K562 (cell line): ENCODE results near the gene STIM1. TPM values are rescaled to one million over a fixed set of nuclear protein-coding genes. Genes with fewer than 3 reads are reported as not detected.

Source experiments
- ATAC-seq: fragments of 200-7000 bp; cut with Tn5 transposase; 3 replicates; pipeline ENCODE4 v1.9.1; 2020; ENCODE audit warnings: moderate library complexity
- BruUV-seq: library from RNA; stranded (reverse); fragments of 400-500 nt; replicated peaks from 2 replicates; lab custom pipeline; 2021; lab: Mats Ljungman, UMichigan
- CTCF ChIA-PET: fragments of 300-600 bp; formaldehyde crosslinking; extraction: SDS; loops from one replicate; lab custom pipeline; 2021; ENCODE audit warnings: low intra/inter-chr PET ratio; lab: Yijun Ruan, JAX
- POLR2A ChIA-PET: fragments of 300-600, 350-650 bp; sonication (Branson Sonifier 250); formaldehyde crosslinking; extraction: SDS; loops from one replicate; lab custom pipeline; 2021; ENCODE audit warnings: antibody characterized with exemption, inconsistent platforms; lab: Yijun Ruan, JAX
- DNase-seq, 4 experiments: peaks; one replicate each; pipeline versions ENCODE4 v3.0.0 to v3.0.0-alpha.2; 2011 to 2018; ENCODE audit warnings: low spot score in 3 of 4, mixed read lengths in 3 of 4; ENCODE audit errors: extremely low read depth in 1 of 4
- FAIRE-seq: peaks from 2 replicates; lab custom pipeline; 2011; peaks lifted over from hg19 to GRCh38; lab: Jason Lieb, UNC
- H2AFZ ChIP-seq: 2 replicates; pipeline ENCODE4 v1.6.0; 2011; ENCODE audit warnings: low read depth, low read length, control low read depth, inconsistent platforms
- H3K27ac ChIP-seq: fragments of 200-600 bp; 3 replicates; pipeline ENCODE4 v1.8.0; 2011; ENCODE audit warnings: low read depth, mild to moderate bottlenecking, control low read depth, inconsistent platforms, low read length, moderate library complexity, mixed read lengths; ENCODE audit errors: extremely low read depth
- H3K27me3 ChIP-seq, 2 experiments: fragments of 300-600 bp in 1 of 2; 2 replicates in 1 of 2; 3 replicates in 1 of 2; pipeline versions ENCODE4 v1.6.0 to v1.8.0; 2011; ENCODE audit warnings: inconsistent platforms in 2 of 2, low read length in 2 of 2, mild to moderate bottlenecking in 1 of 2, mixed read lengths in 1 of 2, moderate library complexity in 1 of 2; ENCODE audit not compliant: control insufficient read depth in 2 of 2, insufficient read depth in 2 of 2
- H3K36me3 ChIP-seq: fragments of 300-600 bp; 3 replicates; pipeline ENCODE4 v1.8.0; 2011; ENCODE audit warnings: mild to moderate bottlenecking, low read length, inconsistent platforms; ENCODE audit not compliant: control insufficient read depth, insufficient read depth
- H3K4me1 ChIP-seq, 2 experiments: fragments of 200-600 bp in 1 of 2; replicated peaks in 1 of 2; 2 replicates in 1 of 2; 3 replicates in 1 of 2; pipeline versions ENCODE4 v1.5.1 to v1.8.0; 2011; ENCODE audit warnings: inconsistent platforms in 2 of 2, low read length in 2 of 2, mild to moderate bottlenecking in 1 of 2, mixed read lengths in 1 of 2, moderate library complexity in 1 of 2; ENCODE audit not compliant: control insufficient read depth in 2 of 2, insufficient read depth in 2 of 2
- H3K4me2 ChIP-seq: 2 replicates; pipeline ENCODE4 v1.6.1; 2011; ENCODE audit warnings: low read length, control low read depth, inconsistent platforms, mixed read lengths; ENCODE audit not compliant: insufficient read depth
- H3K4me3 ChIP-seq: fragments of 200-600 bp; sonication (generic), shearing (Covaris generic); 2 replicates; pipeline ENCODE4 v1.5.1; 2016; ENCODE audit warnings: control low read depth, inconsistent platforms
- H3K79me2 ChIP-seq: fragments of 200-600 bp; 3 replicates; pipeline ENCODE4 v1.8.0; 2011; ENCODE audit warnings: low read length, inconsistent platforms; ENCODE audit not compliant: control insufficient read depth, insufficient read depth
- H3K9ac ChIP-seq, 2 experiments: 2 replicates each; pipeline versions ENCODE4 v1.6.0 to v1.6.1; 2011; ENCODE audit warnings: low read depth in 2 of 2, low read length in 2 of 2, control low read depth in 1 of 2, inconsistent platforms in 1 of 2, mild to moderate bottlenecking in 1 of 2, mixed read lengths in 1 of 2; ENCODE audit not compliant: insufficient read depth in 1 of 2
- H3K9me1 ChIP-seq: one replicate; pipeline ENCODE4 v1.6.0; 2011; ENCODE audit warnings: inconsistent platforms, mild to moderate bottlenecking, low read length, moderate library complexity; ENCODE audit not compliant: control insufficient read depth, insufficient read depth
- H3K9me3 ChIP-seq: replicated peaks from 2 replicates; pipeline ENCODE4 v1.5.1; 2011; ENCODE audit warnings: low read depth, low read length, inconsistent platforms; ENCODE audit not compliant: control insufficient read depth, insufficient read depth
- H4K20me1 ChIP-seq: replicated peaks from 2 replicates; pipeline ENCODE4 v1.6.1; 2011; ENCODE audit warnings: low read length, inconsistent platforms, mixed read lengths; ENCODE audit not compliant: control insufficient read depth, insufficient read depth
- ATF1 ChIP-seq, 2 experiments: fragments of 450-650 bp in 1 of 2; IDR thresholded peaks; 2 replicates each; pipeline ENCODE4 v1.6.1; 2016; ENCODE audit warnings: missing compliant biosample characterization in 1 of 2, missing genetic modification characterization in 1 of 2
- BHLHE40 ChIP-seq: IDR thresholded peaks from 2 replicates; pipeline ENCODE4 v1.6.1; 2011; ENCODE audit warnings: low read length, improper control_type of control experiment
- CEBPB ChIP-seq: fragments of 450-650 bp; IDR thresholded peaks from 2 replicates; pipeline ENCODE4 v1.6.1; 2016; ENCODE audit warnings: missing genetic modification characterization, missing compliant biosample characterization
- CTBP1 ChIP-seq: fragments of 450-650 bp; IDR thresholded peaks from 2 replicates; pipeline ENCODE4 v1.6.1; 2016; ENCODE audit warnings: borderline replicate concordance
- ETV5 ChIP-seq: sonication (generic); formaldehyde crosslinking; IDR thresholded peaks from 2 replicates; pipeline ENCODE4 v1.4.0; 2020; ENCODE audit warnings: low read depth, mild to moderate bottlenecking, missing genetic modification reagents
- FOSL1 ChIP-seq: fragments of 200-800 bp; sonication (Bioruptor generic); conservative IDR thresholded peaks from 2 replicates; pipeline ENCODE4 v1.6.1; 2016; ENCODE audit warnings: missing genetic modification characterization, missing compliant biosample characterization
- GABPB2 ChIP-seq: fragments of 250-450 bp; sonication (Bioruptor Pico); conservative IDR thresholded peaks from 2 replicates; pipeline ENCODE4 v1.5.1; 2021; ENCODE audit warnings: mild to moderate bottlenecking
- JUND ChIP-seq, 2 experiments: IDR thresholded peaks; 2 replicates in 1 of 2; 3 replicates in 1 of 2; pipeline ENCODE4 v1.6.1; 2011; ENCODE audit warnings: borderline replicate concordance in 2 of 2, low read depth in 2 of 2, low read length in 2 of 2, improper control_type of control experiment in 1 of 2, missing biosample characterization in 1 of 2, missing genetic modification characterization in 1 of 2, missing genetic modification reagents in 1 of 2
- MAFK ChIP-seq: IDR thresholded peaks from 2 replicates; pipeline ENCODE4 v1.6.1; 2011; ENCODE audit warnings: low read length, improper control_type of control experiment
- RAD51 ChIP-seq: fragments of 450-650 bp; IDR thresholded peaks from 2 replicates; pipeline ENCODE4 v1.7.1; 2016; ENCODE audit warnings: low read depth, mild to moderate bottlenecking, borderline replicate concordance
- RBM22 ChIP-seq: fragments of 200-400 bp; formaldehyde crosslinking; IDR thresholded peaks from 2 replicates; pipeline ENCODE4 v1.6.1; 2018; ENCODE audit warnings: low read length, low read depth; ENCODE audit not compliant: poor library complexity, severe bottlenecking
- SNIP1 ChIP-seq: fragments of 450-650 bp; IDR thresholded peaks from 2 replicates; pipeline ENCODE4 v1.7.1; 2017; ENCODE audit warnings: low read depth, mild to moderate bottlenecking
- THRB ChIP-seq: fragments of 450-650 bp; formaldehyde crosslinking; conservative IDR thresholded peaks from 2 replicates; pipeline ENCODE4 v1.4.0; 2022; ENCODE audit warnings: mild to moderate bottlenecking, missing genetic modification characterization
- ZBTB1 ChIP-seq: sonication (generic); formaldehyde crosslinking; IDR thresholded peaks from 2 replicates; pipeline ENCODE4 v1.8.1; 2023; ENCODE audit warnings: missing genetic modification reagents, low read depth, mild to moderate bottlenecking, borderline replicate concordance
- ZNF584 ChIP-seq: fragments of 200-800 bp; sonication (Bioruptor generic); IDR thresholded peaks from 2 replicates; pipeline ENCODE4 v1.6.1; 2016; ENCODE audit warnings: low read depth, mild to moderate bottlenecking, missing genetic modification characterization, missing compliant biosample characterization
- ZNF644 ChIP-seq: fragments of 200-800 bp; sonication (Bioruptor generic); IDR thresholded peaks from 2 replicates; pipeline ENCODE4 v1.6.1; 2016; ENCODE audit warnings: low read depth, missing genetic modification characterization, missing compliant biosample characterization
- WGBS: fragments of 100-300 bp; shearing (Covaris generic); methylation state at CpG from one replicate; pipeline ENCODE4 v1.1.6; 2016; ENCODE audit warnings: low coverage, mixed read lengths; ENCODE audit not compliant: insufficient coverage; ENCODE audit errors: missing lambda C conversion rate; 5-methylcytosine and 5-hydroxymethylcytosine counted together
- in situ Hi-C: fragments of 300-500 bp; cut with MboI; formaldehyde crosslinking; loops from 4 replicates; pipeline ENCODE4 v1.15.0; 2018; ENCODE audit warnings: inconsistent platforms, mixed read lengths
- intact Hi-C: fragments of 100-400 bp; cut with micrococcal nuclease; formaldehyde crosslinking; loops from 2 replicates; pipeline ENCODE4 v1.14.2; 2022
- polyA plus RNA-seq, 8 experiments: library from polyadenylated mRNA; depleted of rRNA in 4 of 8; stranded (reverse) in 5 of 8; unstranded in 3 of 8; fragments of >200 nt; fragmentation: Nextera tagmentation in 2 of 8; fragmentation: Illumina TruSeq in 1 of 8; extraction: Ambion mirVana in 2 of 8; extraction: Trizol in 1 of 8; gene quantifications; 2 replicates each; pipeline versions ENCODE4 v1.2.1 to v1.2.3, GENCODE V29; 2011 to 2014; ENCODE audit warnings: inconsistent platforms in 1 of 8, missing spikeins in 1 of 8
- total RNA-seq, 7 experiments: library from RNA; depleted of rRNA in 6 of 7; stranded (reverse); fragments of >200 nt in 6 of 7; fragmentation: Illumina TruSeq in 2 of 7; extraction: Trizol in 2 of 7; gene quantifications; 2 replicates each; pipeline versions ENCODE4 v1.2.1 to v1.2.3, GENCODE V29; 2011 to 2021; ENCODE audit warnings: low replicate concordance in 1 of 7
- TF ChIP-seq, protein P1 (sequence below): fragments of 450-650 bp; IDR thresholded peaks from 2 replicates; pipeline ENCODE4 v1.6.1; 2017; ENCODE audit warnings: antibody characterized with exemption

STIM1 gene
- total and polyA plus RNA-seq, 9 of the 15 experiments (the other 6 are each of a cell fraction or from before 2014, with no cell fraction given), result 7.7 to 50.5 (median 22.5) TPM

GRCh38 chr11:3853899-3854659, 1.4 kb upstream of the STIM1 start:
- no peaks in the 10 kb centered on the region for H4K20me1 ChIP-seq
- peak; percentile 70; the same call in 1 of the 2 replicates for TF ChIP-seq ZNF584 (CRISPR knock-in tag)
- TF ChIP-seq, protein P1, sequence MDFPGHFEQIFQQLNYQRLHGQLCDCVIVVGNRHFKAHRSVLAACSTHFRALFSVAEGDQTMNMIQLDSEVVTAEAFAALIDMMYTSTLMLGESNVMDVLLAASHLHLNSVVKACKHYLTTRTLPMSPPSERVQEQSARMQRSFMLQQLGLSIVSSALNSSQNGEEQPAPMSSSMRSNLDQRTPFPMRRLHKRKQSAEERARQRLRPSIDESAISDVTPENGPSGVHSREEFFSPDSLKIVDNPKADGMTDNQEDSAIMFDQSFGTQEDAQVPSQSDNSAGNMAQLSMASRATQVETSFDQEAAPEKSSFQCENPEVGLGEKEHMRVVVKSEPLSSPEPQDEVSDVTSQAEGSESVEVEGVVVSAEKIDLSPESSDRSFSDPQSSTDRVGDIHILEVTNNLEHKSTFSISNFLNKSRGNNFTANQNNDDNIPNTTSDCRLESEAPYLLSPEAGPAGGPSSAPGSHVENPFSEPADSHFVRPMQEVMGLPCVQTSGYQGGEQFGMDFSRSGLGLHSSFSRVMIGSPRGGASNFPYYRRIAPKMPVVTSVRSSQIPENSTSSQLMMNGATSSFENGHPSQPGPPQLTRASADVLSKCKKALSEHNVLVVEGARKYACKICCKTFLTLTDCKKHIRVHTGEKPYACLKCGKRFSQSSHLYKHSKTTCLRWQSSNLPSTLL, result no peak
- TF ChIP-seq ETV5, result 0 out of 2 replicates have a peak, but pooled peaks have one; percentile 30
- no peak for TF ChIP-seq RBM22
- 0 out of 2 replicates have a peak, but pooled peaks have one; percentile 35 for TF ChIP-seq ZBTB1
- 0 out of 2 replicates have a peak, but pooled peaks have one; percentile 5 for TF ChIP-seq BHLHE40
- TF ChIP-seq THRB (CRISPR knock-in tag), result no peak; the same call in 1 of the 2 replicates
- no peak for TF ChIP-seq FOSL1
- TF ChIP-seq ZNF644 (tag), result 0 out of 2 replicates have a peak, but pooled peaks have one; percentile 32
- 0 out of 2 replicates have a peak, but pooled peaks have one; percentile 1 for TF ChIP-seq JUND (IDR thresholded peaks at IDR 0.05; ENCODE audit: borderline replicate concordance, low read depth, low read length)
- no peak for TF ChIP-seq JUND (tag; IDR thresholded peaks at IDR 0.05; ENCODE audit: borderline replicate concordance, low read depth, low read length)
- no peak for TF ChIP-seq SNIP1
- TF ChIP-seq GABPB2 (CRISPR knock-in tag), result no peak
- no peak for TF ChIP-seq MAFK
- TF ChIP-seq CEBPB (tag), result no peak
- no peak for TF ChIP-seq CTBP1
- TF ChIP-seq RAD51, result no peak
- TF ChIP-seq ATF1 (CRISPR knock-in tag; IDR thresholded peaks at IDR 0.05), result no peak
- TF ChIP-seq ATF1 (tag; IDR thresholded peaks at IDR 0.05), result no peak

More at GRCh38 chr11:3853899-3854659, 1.4 kb upstream of the STIM1 start:
- CTCF ChIA-PET, result interaction anchor here (1.7 kb wide), 1 partner anchor 219 kb away, joined by 6 read pairs; no protein-coding TSS in a partner anchor
- peak overlapping the region; percentile 72 to 81; a peak in 3 of 4 replicates for H3K9ac ChIP-seq
- H3K79me2 ChIP-seq, result peaks cover 36% of the 10 kb centered on the region
- H3K4me3 ChIP-seq, result 0 out of 2 replicates have a peak overlapping the region, but pooled peaks have one; percentile 5
- peak in 1 of 4 experiments; percentile 72 for DNase-seq
- intact Hi-C loops, result loop anchor here (1.0 to 2.0 kb wide), 3 partner anchors 67 to 218 kb away; no protein-coding TSS in a partner anchor
- peak overlapping the region; percentile 86 for H3K27ac ChIP-seq
- WGBS, result 20% methylated on average over 11 of the region's 11 CpGs
- H3K27me3 ChIP-seq, result no peaks in the 10 kb centered on the region
- peaks cover 35 to 36% of the 10 kb centered on the region in 2 experiments for H3K4me1 ChIP-seq
- no peaks in the 10 kb centered on the region for H3K36me3 ChIP-seq
- peak overlapping the region; percentile 95 for H2AFZ ChIP-seq
- FAIRE-seq, result peak; percentile 54
- no peaks in the 10 kb centered on the region for H3K9me3 ChIP-seq
- no peaks in the 10 kb centered on the region for H3K9me1 ChIP-seq
- peak overlapping the region; percentile 82 for H3K4me2 ChIP-seq
- BruUV-seq, result no TSS peak
- POLR2A ChIA-PET, result interaction anchor here (0.6 to 2.4 kb wide), 19 partner anchors 10 to 1422 kb away, joined by 3 to 13 read pairs (median 4); no protein-coding TSS in a partner anchor
- in situ Hi-C loops, result no loop called here
- ATAC-seq, result peak; percentile 13
